A549 treated with CpdA at 1 μM for 4 hours (cell line): Measurements from ENCODE around the gene GNAS-AS1. TPM values are rescaled to one million over a fixed set of nuclear protein-coding genes. Genes with fewer than 3 reads are reported as not detected.

Source experiments
- total RNA-seq: library from RNA; stranded (reverse); fragments of 200-300 nt; extraction: Qiagen RNA extraction; gene quantifications from 5 replicates; pipeline ENCODE4 v1.2.3, GENCODE V29; 2022; ENCODE audit warnings: low read depth

GNAS-AS1 gene
- not detected in 5 replicates for total RNA-seq

GRCh38 chr20:58850693-58851174, at the start of gene GNAS-AS1:
GNAS-AS1 (minus strand) TSS chr20:58850902.

GRCh38 chr20:58852543-58853271, 2.0 kb upstream of the GNAS-AS1 start, which contains the start of gene GNAS:
GNAS (plus strand) TSS chr20:58852716.

Other genes with a start within 250 kb of the GNAS-AS1 start
- gene STX16, start 199.6 kb downstream of the GNAS-AS1 start, total RNA-seq: 34.2 to 41.1 TPM (median 36.8 TPM) in 5 replicates
- 29.9 to 36.6 TPM (median 30.7 TPM) in 5 replicates for gene NPEPL1, start 158.1 kb downstream of the GNAS-AS1 start, total RNA-seq
- gene GNAS, start 1.8 kb upstream of the GNAS-AS1 start, total RNA-seq: 684 to 769 TPM (median 714 TPM) in 5 replicates
- 41.8 to 48.9 TPM (median 45.3 TPM) in 5 replicates for gene NELFCD, start 130.4 kb upstream of the GNAS-AS1 start, total RNA-seq
- 139 to 187 TPM (median 184 TPM) in 5 replicates for gene CTSZ, start 156.4 kb upstream of the GNAS-AS1 start, total RNA-seq
- 0.06 TPM in 1 of 5 replicates, not detected in the others for gene TUBB1, start 168.5 kb upstream of the GNAS-AS1 start, total RNA-seq
- gene ATP5F1E, start 181.4 kb upstream of the GNAS-AS1 start, total RNA-seq: 85.5 to 130 TPM (median 101 TPM) in 5 replicates
- gene PRELID3B, start 191.9 kb upstream of the GNAS-AS1 start, total RNA-seq: 54.9 to 71.1 TPM (median 57.3 TPM) in 5 replicates